Neural crest cell (in vitro differentiated cells): ENCODE data around the gene EDC3. TPM values are rescaled to one million over a fixed set of nuclear protein-coding genes. Genes with fewer than 3 reads are reported as not detected.

Experiments used
- DNase-seq: peaks from one replicate; pipeline ENCODE4 v3.0.0; 2021; ENCODE audit warnings: low read depth, mixed read lengths, low spot score
- H3K27ac Mint-ChIP-seq: one replicate; pipeline ENCODE4 v1.8.0; 2021; ENCODE audit warnings: mild to moderate bottlenecking, mixed read lengths; ENCODE audit not compliant: unreplicated experiment
- H3K27me3 Mint-ChIP-seq: 2 replicates; pipeline ENCODE4 v1.8.0; 2021; ENCODE audit warnings: low read depth, mild to moderate bottlenecking, mixed read lengths
- H3K36me3 Mint-ChIP-seq: 2 replicates; pipeline ENCODE4 v1.8.0; 2021; ENCODE audit warnings: low read depth, mild to moderate bottlenecking, mixed read lengths
- H3K4me1 Mint-ChIP-seq: 2 replicates; pipeline ENCODE4 v1.8.0; 2021; ENCODE audit warnings: mixed read lengths
- H3K4me3 Mint-ChIP-seq: one replicate; pipeline ENCODE4 v1.8.0; 2021; ENCODE audit warnings: mild to moderate bottlenecking, mixed read lengths
- H3K9me3 Mint-ChIP-seq: 2 replicates; pipeline ENCODE4 v1.8.0; 2021; ENCODE audit warnings: mixed read lengths
- total RNA-seq: library from RNA; stranded (reverse); gene quantifications from 2 replicates; pipeline ENCODE4 v1.2.1, GENCODE V29; 2021
- TF ChIP-seq, protein P1 (sequence below): fragments of 200-600 bp; sonication (generic); conservative IDR thresholded peaks from 2 replicates; pipeline ENCODE4 v1.5.0; 2021; ENCODE audit warnings: antibody characterized with exemption, mild to moderate bottlenecking

The EDC3 gene
- total RNA-seq, 1 donor from 2014 or later = 69.8 TPM

DNA sequence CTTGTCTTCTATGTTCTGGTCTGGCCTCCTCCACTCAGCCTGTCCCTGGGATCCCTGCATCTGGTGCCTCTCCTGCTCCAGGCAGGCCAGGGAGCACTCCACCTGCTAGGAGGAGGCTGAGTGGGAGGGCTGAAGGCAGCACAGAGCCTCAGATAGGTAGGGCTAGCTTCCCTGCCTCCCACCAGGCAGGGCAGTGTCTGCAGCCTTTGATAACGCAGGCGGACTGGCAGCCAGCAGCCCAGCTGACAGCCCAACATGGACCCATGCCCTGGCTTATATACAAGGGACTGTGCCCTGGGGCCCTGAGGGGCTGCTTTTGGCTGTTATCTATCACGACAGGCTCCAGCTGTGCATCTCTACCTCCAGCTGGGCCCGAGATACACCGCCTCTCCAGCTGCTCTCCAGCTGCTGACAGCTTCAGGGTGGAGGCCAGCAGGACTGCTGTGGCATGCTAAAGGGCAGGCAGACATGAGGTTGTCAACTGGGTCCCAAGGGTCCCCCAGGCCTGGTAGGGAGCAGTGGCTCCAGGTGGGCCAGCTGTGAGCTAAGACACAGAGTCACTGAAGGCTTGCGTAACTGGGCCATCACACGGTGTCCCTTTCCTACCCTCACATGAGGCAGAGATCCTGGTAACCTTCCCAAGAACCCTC lies 85.4 kb downstream of the EDC3 start:
- DNase-seq = no peak
- no peaks in the 10 kb centered on the region for H3K27me3 Mint-ChIP-seq
- H3K27ac Mint-ChIP-seq = no peak overlapping the region
- H3K4me3 Mint-ChIP-seq = peak overlapping the region; percentile 49
- TF ChIP-seq, protein P1, sequence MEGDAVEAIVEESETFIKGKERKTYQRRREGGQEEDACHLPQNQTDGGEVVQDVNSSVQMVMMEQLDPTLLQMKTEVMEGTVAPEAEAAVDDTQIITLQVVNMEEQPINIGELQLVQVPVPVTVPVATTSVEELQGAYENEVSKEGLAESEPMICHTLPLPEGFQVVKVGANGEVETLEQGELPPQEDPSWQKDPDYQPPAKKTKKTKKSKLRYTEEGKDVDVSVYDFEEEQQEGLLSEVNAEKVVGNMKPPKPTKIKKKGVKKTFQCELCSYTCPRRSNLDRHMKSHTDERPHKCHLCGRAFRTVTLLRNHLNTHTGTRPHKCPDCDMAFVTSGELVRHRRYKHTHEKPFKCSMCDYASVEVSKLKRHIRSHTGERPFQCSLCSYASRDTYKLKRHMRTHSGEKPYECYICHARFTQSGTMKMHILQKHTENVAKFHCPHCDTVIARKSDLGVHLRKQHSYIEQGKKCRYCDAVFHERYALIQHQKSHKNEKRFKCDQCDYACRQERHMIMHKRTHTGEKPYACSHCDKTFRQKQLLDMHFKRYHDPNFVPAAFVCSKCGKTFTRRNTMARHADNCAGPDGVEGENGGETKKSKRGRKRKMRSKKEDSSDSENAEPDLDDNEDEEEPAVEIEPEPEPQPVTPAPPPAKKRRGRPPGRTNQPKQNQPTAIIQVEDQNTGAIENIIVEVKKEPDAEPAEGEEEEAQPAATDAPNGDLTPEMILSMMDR = no peak
- peaks cover 16% of the 10 kb centered on the region for H3K4me1 Mint-ChIP-seq
- H3K36me3 Mint-ChIP-seq = no peaks in the 10 kb centered on the region
- no peaks in the 10 kb centered on the region for H3K9me3 Mint-ChIP-seq

GRCh38 chr15:74609938-74610301 lies 85.9 kb downstream of the EDC3 start:
- DNase-seq = no peak
- Mint-ChIP-seq H3K36me3 (no peaks in the 10 kb centered on the region), H3K27me3 (no peaks in the 10 kb centered on the region), H3K4me3 (peak overlapping the region; percentile 41), H3K9me3 (no peaks in the 10 kb centered on the region), H3K4me1 (peaks cover 20% of the 10 kb centered on the region), H3K27ac (no peak overlapping the region)
- TF ChIP-seq, protein P1 = no peak

DNA sequence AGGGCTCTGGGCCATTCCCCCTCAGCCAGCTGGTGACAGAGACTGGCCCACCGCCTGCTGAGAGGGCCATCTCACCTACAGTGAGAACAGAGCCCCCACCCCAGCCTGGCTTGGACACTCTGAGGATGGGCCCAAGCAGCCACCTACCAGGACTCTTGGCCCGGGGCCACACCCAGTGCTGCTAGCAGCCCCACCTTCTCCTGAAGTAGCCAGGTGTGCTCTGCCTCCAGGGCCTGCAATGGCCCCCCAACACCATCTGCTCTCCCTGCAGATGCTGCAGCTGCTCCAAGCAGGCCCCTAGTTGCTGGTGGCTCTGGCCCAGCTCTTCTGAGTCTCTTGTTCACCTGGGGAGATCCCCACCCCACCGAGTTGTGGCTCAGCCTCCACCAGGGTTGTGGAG lies 87.0 kb downstream of the EDC3 start:
- Mint-ChIP-seq H3K4me1 (peaks cover 20% of the 10 kb centered on the region), H3K27me3 (no peaks in the 10 kb centered on the region)

GRCh38 chr15:74605795-74606150 lies 90.1 kb downstream of the EDC3 start:
- TF ChIP-seq, protein P1 = no peak

More for the DNA sequence above, 87.0 kb downstream of the EDC3 start:
- no peaks in the 10 kb centered on the region for H3K36me3 Mint-ChIP-seq
- peak overlapping the region; percentile 57 for H3K27ac Mint-ChIP-seq
- TF ChIP-seq, protein P1 = no peak
- H3K4me3 Mint-ChIP-seq = no peak overlapping the region
- DNase-seq = no peak
- H3K9me3 Mint-ChIP-seq = no peaks in the 10 kb centered on the region

GRCh38 chr15:74604983-74605794 lies 90.6 kb downstream of the EDC3 start:
- Mint-ChIP-seq H3K4me3 (no peak overlapping the region), H3K27me3 (no peaks in the 10 kb centered on the region), H3K36me3 (no peaks in the 10 kb centered on the region), H3K4me1 (peaks cover 16% of the 10 kb centered on the region), H3K9me3 (no peaks in the 10 kb centered on the region), H3K27ac (no peak overlapping the region)
- TF ChIP-seq, protein P1 = no peak
- DNase-seq = no peak

More at GRCh38 chr15:74605795-74606150, 90.1 kb downstream of the EDC3 start:
- Mint-ChIP-seq H3K4me3 (no peak overlapping the region), H3K27ac (no peak overlapping the region), H3K27me3 (no peaks in the 10 kb centered on the region), H3K9me3 (no peaks in the 10 kb centered on the region), H3K4me1 (peaks cover 16% of the 10 kb centered on the region), H3K36me3 (no peaks in the 10 kb centered on the region)
- DNase-seq = no peak
